GM12873 (cell line): Measurements from ENCODE around the gene MAP3K1.

Source experiments
- CTCF ChIP-seq: IDR thresholded peaks from 2 replicates; pipeline ENCODE4 v1.5.1; 2012; ENCODE audit warnings: low read depth, mild to moderate bottlenecking, moderate library complexity, low read length, control low read depth; ENCODE audit not compliant: insufficient read depth; ENCODE audit errors: missing control alignments

The MAP3K1 gene

DNA sequence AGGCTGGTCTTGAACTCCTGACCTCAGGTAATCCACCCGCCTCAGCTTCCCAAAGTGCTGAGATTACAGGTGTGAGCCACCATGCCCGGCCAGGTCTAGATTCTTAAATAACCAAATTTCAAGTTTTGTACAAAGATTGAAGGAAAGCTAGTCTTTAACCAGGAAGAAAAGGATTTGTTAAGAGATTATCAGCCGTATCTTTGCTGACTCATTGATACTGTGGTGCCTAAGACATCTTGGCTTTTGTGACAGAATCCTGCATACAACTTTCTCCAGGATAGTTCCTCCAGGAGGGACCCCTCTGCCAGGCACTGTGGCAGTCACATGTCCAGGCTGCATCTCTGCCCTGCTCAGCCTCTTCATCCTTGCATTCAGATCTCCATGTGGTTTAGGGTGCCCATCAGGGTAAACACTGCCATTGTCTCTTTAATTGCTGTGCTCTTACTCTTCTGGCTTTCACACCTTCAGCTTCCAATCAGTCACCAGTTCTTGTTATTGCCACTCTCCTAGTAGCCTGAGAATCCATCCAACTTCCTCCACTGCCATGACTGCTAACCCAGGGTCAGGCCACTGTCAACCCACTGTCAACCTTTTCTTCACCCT lies 10.0 kb downstream of the MAP3K1 start:
- TF ChIP-seq CTCF: no peak

- peak; percentile 39 for TF ChIP-seq CTCF
These were observed 11.7 kb downstream of the MAP3K1 start for GRCh38 chr5:56827049-56827448.

DNA sequence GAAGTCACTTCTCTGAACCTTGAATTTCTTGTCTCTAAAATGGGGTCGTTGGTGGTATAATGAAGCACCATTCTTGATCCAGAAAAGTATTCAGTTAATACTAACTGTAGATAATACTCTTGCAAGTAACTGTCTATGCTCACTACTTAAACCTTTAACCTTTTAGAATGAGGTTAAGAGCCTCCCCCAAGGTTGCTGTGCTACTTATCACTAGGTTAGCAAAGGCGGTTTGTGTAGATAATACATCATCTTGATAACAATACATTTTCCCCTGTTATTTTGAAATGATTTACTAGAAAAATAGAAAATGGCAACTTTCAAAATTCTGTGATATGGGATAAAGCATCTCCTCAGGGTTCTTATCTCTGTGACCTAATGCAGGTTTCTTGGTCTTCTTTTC lies 12.6 kb downstream of the MAP3K1 start:
- TF ChIP-seq CTCF: no peak

DNA sequence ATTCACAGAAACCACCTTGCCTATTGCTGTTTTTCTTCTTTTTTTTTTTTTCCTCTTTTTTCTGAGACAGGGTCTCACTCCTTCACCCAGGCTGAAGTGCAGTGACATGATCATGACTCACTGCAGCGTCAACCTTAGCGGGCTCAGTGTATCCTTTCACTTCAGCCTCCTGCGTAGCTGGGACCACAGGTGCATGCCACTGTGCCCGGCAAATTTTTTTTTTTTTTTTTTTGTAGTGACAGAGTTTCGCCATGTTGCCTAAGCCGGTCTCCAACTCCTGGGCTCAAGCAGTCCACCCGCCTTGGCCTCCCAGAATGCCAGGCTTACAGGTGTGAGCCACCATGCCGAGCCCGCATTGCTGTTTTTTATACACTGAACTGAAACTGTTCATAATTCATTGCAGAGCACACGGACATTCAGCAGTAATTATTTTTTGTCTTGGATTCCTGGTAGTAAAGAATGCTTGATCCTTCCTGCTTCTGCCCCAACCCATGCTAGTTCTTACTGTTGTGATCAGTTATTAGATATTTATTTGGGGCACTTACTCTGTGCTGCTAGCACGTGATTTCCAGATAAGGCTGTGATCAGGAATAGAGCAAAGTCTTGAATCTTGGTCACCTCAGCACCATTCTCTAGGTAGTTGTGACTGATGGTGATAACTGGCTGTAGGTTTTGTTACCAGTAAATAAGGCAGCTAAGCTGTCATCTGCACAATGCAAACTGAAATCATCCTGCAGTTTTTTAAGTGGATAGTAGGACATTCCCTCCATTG lies 14.0 kb downstream of the MAP3K1 start:
- no peak for TF ChIP-seq CTCF

GRCh38 chr5:56831773-56832172 lies 16.4 kb downstream of the MAP3K1 start:
- no peak for TF ChIP-seq CTCF

DNA sequence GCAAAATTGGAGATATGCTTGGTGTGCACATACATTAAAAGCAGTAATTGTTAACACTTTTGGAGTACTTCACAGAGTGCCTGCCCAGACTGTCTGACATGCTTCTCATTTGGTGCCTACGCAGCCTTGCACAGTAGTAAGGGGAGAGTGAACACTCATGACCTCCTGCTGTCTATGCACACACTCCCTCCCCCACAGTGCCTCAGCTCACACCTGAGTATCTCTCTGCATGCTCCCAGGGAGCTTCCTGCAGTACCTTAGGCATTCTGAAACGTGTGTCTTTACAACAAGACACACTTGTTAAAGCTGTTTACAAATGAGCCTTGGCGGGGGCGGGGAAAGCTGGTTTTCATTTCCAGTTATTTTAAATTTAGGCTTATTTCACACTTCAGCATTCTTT lies 18.0 kb downstream of the MAP3K1 start:
- no peak for TF ChIP-seq CTCF

DNA sequence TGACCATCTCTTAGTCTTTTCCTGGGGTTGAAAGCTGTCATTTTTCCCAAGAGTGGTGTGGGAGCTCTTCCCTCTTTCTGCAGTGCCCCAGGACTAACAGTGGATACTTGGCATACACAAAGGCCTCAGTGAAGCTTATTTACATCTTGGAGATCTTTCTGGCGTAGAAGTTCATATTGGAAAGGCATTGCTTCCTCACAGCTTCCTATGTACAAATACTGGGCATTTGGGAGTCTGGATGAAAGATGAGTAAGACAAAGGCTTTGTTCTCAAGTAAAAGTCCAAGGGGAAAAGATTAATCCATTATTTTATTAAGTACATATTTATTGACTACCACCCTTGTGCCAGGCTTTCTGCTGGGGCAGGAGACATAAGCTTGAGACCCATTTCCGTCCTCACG lies 22.0 kb downstream of the MAP3K1 start:
- TF ChIP-seq CTCF: no peak
